HCT116 (cell line): ENCODE data around the gene CFAP92. TPM values are rescaled to one million over a fixed set of nuclear protein-coding genes. Genes with fewer than 3 reads are reported as not detected.

ENCODE experiments used
- ATAC-seq: fragments of 200-7000 bp; cut with Tn5 transposase; 2 replicates; pipeline ENCODE4 v1.9.1; 2020; ENCODE audit warnings: mild to moderate bottlenecking, moderate library complexity
- BruUV-seq: library from RNA; stranded (reverse); fragments of 400-500 nt; replicated peaks from 2 replicates; lab custom pipeline; 2021; lab: Mats Ljungman, UMichigan
- CTCF ChIA-PET: fragments of 300-600 bp; sonication (Branson Sonifier 250); formaldehyde crosslinking; loops from one replicate; lab custom pipeline; 2021; ENCODE audit warnings: antibody characterized with exemption; lab: Charles Lee
- POLR2A ChIA-PET: fragments of 300-600, 350-600 bp; sonication (Branson Sonifier 250); formaldehyde crosslinking; loops from one replicate; lab custom pipeline; 2021; ENCODE audit warnings: antibody characterized with exemption; lab: Charles Lee
- RAD21 ChIA-PET, 2 experiments: fragments of 300-600 bp; sonication (Branson Sonifier 250); formaldehyde crosslinking; loops; one replicate each; lab custom pipeline; 2023; ENCODE audit warnings: low total read pairs in 2 of 2; ENCODE audit not compliant: uncharacterized antibody in 2 of 2, unreplicated experiment in 2 of 2, low non-redundant PET in 1 of 2; lab: Charles Lee
- DNase-seq: peaks from one replicate; pipeline ENCODE4 v3.0.0-alpha.2; 2010; ENCODE audit warnings: low read depth, low spot score
- H2AFZ ChIP-seq: fragments of 200-600 bp; shearing (Covaris generic), sonication (generic); 2 replicates; pipeline ENCODE4 v1.6.1; 2017; ENCODE audit warnings: low read depth, mixed run types, mixed read lengths, antibody characterized with exemption, low read length; ENCODE audit not compliant: poor library complexity, severe bottlenecking
- H3K27ac ChIP-seq: 2 replicates; pipeline ENCODE4 v1.5.1; 2012; ENCODE audit warnings: low read depth, low read length
- H3K27me3 ChIP-seq: fragments of 200-600 bp; sonication (generic); 2 replicates; pipeline ENCODE4 v1.6.1; 2016; ENCODE audit warnings: mixed run types, low read length, mixed read lengths; ENCODE audit not compliant: insufficient read depth
- H3K36me3 ChIP-seq, 2 experiments: fragments of 200-500 bp in 1 of 2; fragments of 200-600 bp in 1 of 2; sonication (Bioruptor generic) in 1 of 2; sonication (generic) in 1 of 2; 2 replicates each; pipeline versions ENCODE4 v1.5.1 to v1.6.1; 2014 to 2016; ENCODE audit warnings: low read length in 2 of 2, inconsistent platforms in 1 of 2, mixed read lengths in 1 of 2, mixed run types in 1 of 2; ENCODE audit not compliant: insufficient read depth in 2 of 2, control insufficient read depth in 1 of 2
- H3K4me1 ChIP-seq, 2 experiments: fragments of 200-600 bp in 1 of 2; sonication (generic) in 1 of 2; 2 replicates each; pipeline versions ENCODE4 v1.5.1 to v1.6.1; 2012 to 2017; ENCODE audit warnings: low read length in 2 of 2, inconsistent platforms in 1 of 2, mild to moderate bottlenecking in 1 of 2, mixed read lengths in 1 of 2, mixed run types in 1 of 2, moderate library complexity in 1 of 2; ENCODE audit not compliant: insufficient read depth in 2 of 2, control insufficient read depth in 1 of 2
- H3K4me2 ChIP-seq: fragments of 200-600 bp; sonication (generic); 2 replicates; pipeline ENCODE4 v1.6.1; 2017; ENCODE audit warnings: mixed run types, low read length, mixed read lengths
- H3K4me3 ChIP-seq, 2 experiments: fragments of 200-600 bp in 1 of 2; sonication (generic) in 1 of 2; replicated peaks in 1 of 2; 2 replicates each; pipeline ENCODE4 v1.5.1; 2011 to 2016; ENCODE audit warnings: low read length in 2 of 2, control low read depth in 1 of 2, low read depth in 1 of 2, mild to moderate bottlenecking in 1 of 2, mixed read lengths in 1 of 2, mixed run types in 1 of 2
- H3K79me2 ChIP-seq: fragments of 200-600 bp; sonication (generic); 2 replicates; pipeline ENCODE4 v1.6.1; 2017; ENCODE audit warnings: mild to moderate bottlenecking, mixed run types, low read length, moderate library complexity, mixed read lengths; ENCODE audit not compliant: insufficient read depth
- H3K9ac ChIP-seq: fragments of 200-600 bp; sonication (generic); 2 replicates; pipeline ENCODE4 v1.6.1; 2016; ENCODE audit warnings: low read length, mixed read lengths
- H3K9me2 ChIP-seq: fragments of 200-600 bp; sonication (generic), shearing (Covaris generic); 2 replicates; pipeline ENCODE4 v1.6.1; 2017; ENCODE audit warnings: mixed run types, mild to moderate bottlenecking, moderate library complexity; ENCODE audit not compliant: insufficient read depth
- H3K9me3 ChIP-seq, 2 experiments: fragments of 200-500 bp in 1 of 2; fragments of 200-600 bp in 1 of 2; sonication (Bioruptor generic) in 1 of 2; sonication (generic) in 1 of 2; 2 replicates each; pipeline ENCODE4 v1.6.1; 2014 to 2017; ENCODE audit warnings: low read length in 2 of 2, mixed read lengths in 2 of 2, inconsistent platforms in 1 of 2, low read depth in 1 of 2, mild to moderate bottlenecking in 1 of 2, mixed run types in 1 of 2, moderate library complexity in 1 of 2; ENCODE audit not compliant: control insufficient read depth in 1 of 2, insufficient read depth in 1 of 2
- H4K20me1 ChIP-seq: fragments of 200-600 bp; sonication (generic), shearing (Covaris generic); 2 replicates; pipeline ENCODE4 v1.6.1; 2017; ENCODE audit warnings: mixed run types, mild to moderate bottlenecking, moderate library complexity; ENCODE audit not compliant: insufficient read depth
- CEBPB ChIP-seq: IDR thresholded peaks from 2 replicates; pipeline ENCODE4 v1.6.1; 2012; ENCODE audit warnings: low read depth
- ELF1 ChIP-seq: IDR thresholded peaks from 2 replicates; pipeline ENCODE4 v1.6.1; 2012; ENCODE audit warnings: low read depth, borderline replicate concordance
- EZH2 ChIP-seq: fragments of 200-600 bp; sonication (generic); IDR thresholded peaks from 2 replicates; pipeline ENCODE4 v1.6.1; 2017; ENCODE audit warnings: antibody characterized with exemption, mixed run types
- EZH2phosphoT487 ChIP-seq: fragments of 200-600 bp; IDR thresholded peaks from 2 replicates; pipeline ENCODE4 v1.6.1; 2018; ENCODE audit warnings: antibody characterized with exemption, borderline replicate concordance
- POLR2AphosphoS5 ChIP-seq: IDR thresholded peaks from 2 replicates; pipeline ENCODE4 v1.6.1; 2011; ENCODE audit warnings: mild to moderate bottlenecking, low read depth, low read length, moderate library complexity
- TCF7L2 ChIP-seq: IDR thresholded peaks from 2 replicates; pipeline ENCODE4 v1.7.0; 2011; ENCODE audit warnings: borderline replicate concordance, inconsistent platforms; ENCODE audit not compliant: insufficient read depth, insufficient read length; ENCODE audit errors: extremely low read depth
- intact Hi-C: fragments of 100-400 bp; cut with micrococcal nuclease; formaldehyde crosslinking; loops from 2 replicates; pipeline ENCODE4 v1.10.0; 2022
- total RNA-seq: library from RNA; stranded (reverse); gene quantifications from one replicate; pipeline ENCODE4 v1.2.1, GENCODE V29; 2021; ENCODE audit not compliant: unreplicated experiment

CFAP92 gene
- total RNA-seq, 1 experiment from 2014 or later: 3.6 TPM

GRCh38 chr3:129002573-129003569 is 9.0 kb upstream of the CFAP92 start:
- no peaks in the 10 kb centered on the region for H3K9me2 ChIP-seq
- H3K4me3 ChIP-seq: peak overlapping the region; percentile 49 to 54
- no peaks in the 10 kb centered on the region for H3K79me2 ChIP-seq
- TSS peak; percentile 54 for BruUV-seq
- peak overlapping the region; percentile 68 for H3K27ac ChIP-seq
- POLR2A ChIA-PET: interaction anchor here (0.9 to 1.5 kb wide), 7 partner anchors 9 to 311 kb away, joined by 3 to 10 read pairs (median 4); partner anchors contain the start of gene CFAP92
- DNase-seq (no peak), ATAC-seq (peak; percentile 41)
- H3K36me3 ChIP-seq: no peaks in the 10 kb centered on the region
- H3K9ac ChIP-seq: peak overlapping the region; percentile 69
- H3K9me3 ChIP-seq: no peaks in the 10 kb centered on the region
- H4K20me1 ChIP-seq: no peaks in the 10 kb centered on the region
- H2AFZ ChIP-seq: peak overlapping the region; percentile 57
- RAD21 ChIA-PET: interaction anchor here (1.0 to 1.5 kb wide), 3 partner anchors 9 to 244 kb away, joined by 3 to 4 read pairs (median 3); partner anchors contain the start of gene CFAP92 (in 1 of the 2)
- CTCF ChIA-PET: interaction anchor here (1.4 to 1.5 kb wide), 3 partner anchors 8 to 243 kb away, joined by 3 to 11 read pairs (median 5); no protein-coding TSS in a partner anchor
- intact Hi-C loops: no loop called here
- no peaks in the 10 kb centered on the region for H3K27me3 ChIP-seq
- TF ChIP-seq ELF1 (no peak), EZH2phosphoT487 (no peak), EZH2 (no peak), TCF7L2 (no peak), CEBPB (no peak), POLR2AphosphoS5 (no peak)
- peak overlapping the region; percentile 83 for H3K4me2 ChIP-seq
- peaks cover 11 to 18% of the 10 kb centered on the region in 2 experiments; a peak in 3 of 4 replicates for H3K4me1 ChIP-seq
